GM12891 (cell line): ENCODE results near the gene ZNF516.

Experiments
- POLR2A ChIP-seq: IDR thresholded peaks from 2 replicates; pipeline ENCODE4 v1.6.1; 2011; ENCODE audit warnings: low read depth, low read length, control low read depth
- POLR2AphosphoS5 ChIP-seq: IDR thresholded peaks from 2 replicates; pipeline ENCODE4 v1.6.1; 2011; ENCODE audit warnings: low read depth, low read length, control low read depth
- POU2F2 ChIP-seq: IDR thresholded peaks from 2 replicates; pipeline ENCODE4 v1.6.1; 2011; ENCODE audit warnings: low read depth, mild to moderate bottlenecking, control low read depth, low read length, moderate library complexity
- TAF1 ChIP-seq: IDR thresholded peaks from 2 replicates; pipeline ENCODE4 v1.6.1; 2011; ENCODE audit warnings: low read depth, low read length, control low read depth

DNA sequence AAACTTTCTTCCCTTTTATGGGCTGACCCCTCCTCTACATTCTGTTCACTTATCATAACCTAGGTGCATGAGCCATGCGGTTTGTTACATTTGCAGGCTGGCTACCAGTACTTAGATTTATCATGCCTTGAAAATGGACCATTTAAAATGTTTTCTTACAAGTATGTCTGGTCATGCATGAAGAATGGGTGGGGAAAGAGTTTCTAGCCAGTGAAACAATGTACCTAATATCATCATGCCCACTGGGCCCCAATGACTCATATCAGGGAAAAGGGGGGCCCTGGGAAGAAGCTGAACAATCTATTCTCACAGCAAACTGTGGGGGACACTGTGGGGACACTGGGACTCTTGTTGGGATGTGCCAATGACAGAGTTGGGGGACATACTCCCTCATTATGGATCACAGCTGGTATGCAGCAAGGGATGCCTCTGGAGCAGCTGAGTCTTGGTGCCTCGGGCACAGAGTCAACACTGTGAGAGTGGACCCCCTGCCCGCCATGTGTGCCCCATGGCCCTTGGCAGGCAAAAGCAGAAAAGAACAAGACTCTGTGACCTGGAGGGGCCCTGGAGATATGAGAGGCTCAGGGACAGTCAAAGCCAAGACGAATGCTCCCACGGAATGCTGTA is 156.3 kb downstream of the ZNF516 start:
- no peak for TF ChIP-seq POLR2AphosphoS5
- no peak for TF ChIP-seq TAF1
- TF ChIP-seq POLR2A, result no peak
- no peak for TF ChIP-seq POU2F2
